Sigmoid colon (tissue), 7 donors: ENCODE measurements around the gene CEBPB. TPM values are rescaled to one million over a fixed set of nuclear protein-coding genes. Genes with fewer than 3 reads are reported as not detected.

ENCODE experiments used
- DNase-seq: peaks from one replicate; pipeline ENCODE4 v3.0.0-alpha.2; 2019
- H3K27ac ChIP-seq, 4 donors: fragments of 200-600 bp; sonication (generic); one replicate each; pipeline ENCODE4 v1.5.1; 2016 to 2019; ENCODE audit warnings: mild to moderate bottlenecking in 1 of 4
- H3K27me3 ChIP-seq, 3 donors: fragments of 200-600 bp; sonication (generic); one replicate each; pipeline ENCODE4 v1.5.1; 2019; ENCODE audit warnings: mild to moderate bottlenecking in 1 of 3
- H3K36me3 ChIP-seq, 4 donors: fragments of 200-600 bp; sonication (generic); one replicate each; pipeline ENCODE4 v1.5.1; 2016 to 2019
- H3K4me1 ChIP-seq, 4 donors: fragments of 200-600 bp; sonication (generic); one replicate each; pipeline ENCODE4 v1.5.1; 2017 to 2019
- H3K4me3 ChIP-seq, 4 donors: fragments of 200-600 bp; sonication (generic); one replicate each; pipeline ENCODE4 v1.5.1; 2017 to 2019; ENCODE audit warnings: mild to moderate bottlenecking in 2 of 4, moderate library complexity in 1 of 4
- H3K9me3 ChIP-seq, 4 donors: fragments of 200-600 bp in 3 of 4; sonication (generic) in 3 of 4; one replicate each; pipeline versions ENCODE4 v1.5.1 to v1.6.1; 2013 to 2019
- CTCF ChIP-seq, 4 experiments: fragments of 450-650 bp in 3 of 4; fragments of 200-600 bp in 1 of 4; IDR thresholded peaks; one replicate each; pipeline ENCODE4 v1.5.1; 2016 to 2019; ENCODE audit warnings: antibody characterized with exemption in 4 of 4, mild to moderate bottlenecking in 3 of 4, moderate library complexity in 2 of 4
- EP300 ChIP-seq, 4 donors: sonication (generic); formaldehyde crosslinking; IDR thresholded peaks; one replicate each; pipeline ENCODE4 v1.6.1; 2017; ENCODE audit warnings: antibody characterized with exemption in 4 of 4
- POLR2A ChIP-seq, 2 donors: fragments of 450-650 bp; IDR thresholded peaks; one replicate each; pipeline ENCODE4 v1.6.1; 2016; ENCODE audit warnings: antibody characterized with exemption in 2 of 2, mild to moderate bottlenecking in 2 of 2, moderate library complexity in 2 of 2
- POLR2AphosphoS5 ChIP-seq, 4 donors: sonication (generic); formaldehyde crosslinking; IDR thresholded peaks; one replicate each; pipeline ENCODE4 v1.6.1; 2017; ENCODE audit warnings: antibody characterized with exemption in 4 of 4
- WGBS, 2 donors: extraction: QIAGEN DNeasy Blood & Tissue Kit; methylation state at CpG; one replicate each; pipeline ENCODE4 v1.1.7; 2013; 5-methylcytosine and 5-hydroxymethylcytosine counted together
- intact Hi-C: fragments of 100-400 bp; cut with DNase I; formaldehyde crosslinking; loops from one replicate; pipeline ENCODE4 v1.15.1; 2023
- polyA plus RNA-seq, 3 donors: library from polyadenylated mRNA; stranded (reverse); fragments of 200-250 nt; gene quantifications; one replicate each; pipeline ENCODE4 v1.2.3, GENCODE V29; 2013
- total RNA-seq, 4 donors: library from RNA; depleted of rRNA; stranded (reverse); fragments of >200 nt; gene quantifications; one replicate each; pipeline ENCODE4 v1.1.0, GENCODE V29; 2016
- donor health status: healthy with polysubstance abuse.
- donor health status: Bipolar disorder and iron deficiency.
- donor health status: healthy.

The CEBPB gene
- total and polyA plus RNA-seq, 7 donors: 6.9 to 173 (median 53.2) TPM

- TF ChIP-seq POLR2AphosphoS5 (IDR thresholded peaks at IDR 0.05) (peak; percentile 82 to 94 (median 90)), EP300 (IDR thresholded peaks at IDR 0.05) (peak in 3 of 4 donors; percentile 71 to 87 (median 86)), CTCF (IDR thresholded peaks at IDR 0.05) (no peak), POLR2A (IDR thresholded peaks at IDR 0.05) (peak; percentile 36 to 57)
- intact Hi-C loops: loop anchor here (1.0 to 5.0 kb wide), 4 partner anchors 113 to 224 kb away; no protein-coding TSS in a partner anchor
- H3K36me3 ChIP-seq: peaks cover 0 to 18% (median 6%) of the 10 kb centered on the region in 4 donors
- peak overlapping the region; percentile 79 to 91 (median 86) for H3K4me3 ChIP-seq
- H3K9me3 ChIP-seq: no peaks in the 10 kb centered on the region
- WGBS, 2 donors: 2 to 8% methylated on average over 25 of the region's 25 CpGs
- no peaks in the 10 kb centered on the region for H3K27me3 ChIP-seq
- peak overlapping the region; percentile 93 to 100 (median 98) for H3K27ac ChIP-seq
- peak; percentile 96 for DNase-seq
- H3K4me1 ChIP-seq: peaks cover 0 to 38% (median 24%) of the 10 kb centered on the region in 4 donors
These were observed 2.0 kb downstream of the CEBPB start for GRCh38 chr20:50192364-50193198.

GRCh38 chr20:50193199-50193835, 2.7 kb downstream of the CEBPB start:
- Histone ChIP-seq H3K9me3 (no peaks in the 10 kb centered on the region), H3K4me1 (peaks cover 0 to 36% (median 21%) of the 10 kb centered on the region in 4 donors), H3K27me3 (no peaks in the 10 kb centered on the region), H3K4me3 (peak overlapping the region; percentile 79 to 91 (median 86)), H3K27ac (peak overlapping the region; percentile 93 to 100 (median 98)), H3K36me3 (peaks cover 0 to 18% (median 6%) of the 10 kb centered on the region in 4 donors)
- TF ChIP-seq POLR2AphosphoS5 (IDR thresholded peaks at IDR 0.05) (peak; percentile 7 to 55 (median 42)), CTCF (IDR thresholded peaks at IDR 0.05) (no peak), EP300 (IDR thresholded peaks at IDR 0.05) (no peak), POLR2A (IDR thresholded peaks at IDR 0.05) (no peak)
- DNase-seq: peak; percentile 76
- intact Hi-C loops: loop anchor here (2.0 to 5.0 kb wide), 2 partner anchors 129 to 185 kb away; no protein-coding TSS in a partner anchor
- 37 to 64% methylated on average over 10 of the region's 10 CpGs for WGBS, 2 donors

GRCh38 chr20:50193836-50194421, 3.3 kb downstream of the CEBPB start:
- DNase-seq: peak; percentile 82
- WGBS, 2 donors: 76 to 80% methylated on average over 16 of the region's 16 CpGs
- intact Hi-C loops: loop anchor here (2.0 to 5.0 kb wide), 2 partner anchors 128 to 185 kb away; no protein-coding TSS in a partner anchor
- Histone ChIP-seq H3K27me3 (no peaks in the 10 kb centered on the region), H3K4me1 (peaks cover 0 to 36% (median 21%) of the 10 kb centered on the region in 4 donors), H3K36me3 (peaks cover 0 to 18% (median 6%) of the 10 kb centered on the region in 4 donors), H3K4me3 (peak overlapping the region; percentile 79 to 91 (median 86)), H3K27ac (peak overlapping the region; percentile 93 to 100 (median 98)), H3K9me3 (no peaks in the 10 kb centered on the region)
- peak in 1 of 4 donors; percentile 7 for TF ChIP-seq POLR2AphosphoS5 (IDR thresholded peaks at IDR 0.05)
- TF ChIP-seq POLR2A (IDR thresholded peaks at IDR 0.05): no peak

GRCh38 chr20:50194422-50194830, 3.8 kb downstream of the CEBPB start:
- WGBS, 2 donors: 72 to 75% methylated on average over 7 of the region's 7 CpGs
- intact Hi-C loops: loop anchor here (5.0 kb wide), 1 partner anchor 128 kb away; no protein-coding TSS in a partner anchor
- DNase-seq: peak; percentile 80
- H3K4me3 ChIP-seq: peak overlapping the region; percentile 79 to 91 (median 86)
- peak overlapping the region; percentile 93 to 100 (median 98) for H3K27ac ChIP-seq
- TF ChIP-seq EP300 (IDR thresholded peaks at IDR 0.05) (no peak), CTCF (IDR thresholded peaks at IDR 0.05) (no peak), POLR2AphosphoS5 (IDR thresholded peaks at IDR 0.05) (peak in 1 of 4 donors; percentile 18), POLR2A (IDR thresholded peaks at IDR 0.05) (peak in 1 of 2 donors; percentile 1)
- H3K27me3 ChIP-seq: no peaks in the 10 kb centered on the region
- H3K9me3 ChIP-seq: peaks cover 0 to 1% (median 0%) of the 10 kb centered on the region in 4 donors
- peaks cover 0 to 18% (median 6%) of the 10 kb centered on the region in 4 donors for H3K36me3 ChIP-seq
- H3K4me1 ChIP-seq: peaks cover 0 to 35% (median 21%) of the 10 kb centered on the region in 4 donors
